Kidney epithelial cell (primary cell): ENCODE data around the gene HOMEZ. TPM values are rescaled to one million over a fixed set of nuclear protein-coding genes. Genes with fewer than 3 reads are reported as not detected.

Experiments
- DNase-seq: peaks from one replicate; pipeline ENCODE4 v3.0.0-alpha.2; 2010; ENCODE audit warnings: low read depth
- H3K27me3 ChIP-seq: 2 replicates; pipeline ENCODE4 v1.6.0; 2011; ENCODE audit warnings: low read length; ENCODE audit not compliant: control insufficient read depth, insufficient read depth
- H3K36me3 ChIP-seq: 2 replicates; pipeline ENCODE4 v1.5.1; 2011; ENCODE audit warnings: low read length; ENCODE audit not compliant: control insufficient read depth, insufficient read depth
- H3K4me3 ChIP-seq: 2 replicates; pipeline ENCODE4 v1.5.1; 2011; ENCODE audit warnings: low read depth, mild to moderate bottlenecking, control low read depth, low read length
- CTCF ChIP-seq: IDR thresholded peaks from 2 replicates; pipeline ENCODE4 v1.5.1; 2011; ENCODE audit warnings: mild to moderate bottlenecking, moderate library complexity, low read length, control low read depth, inconsistent platforms; ENCODE audit not compliant: insufficient read depth, poor library complexity, severe bottlenecking
- total RNA-seq: library from RNA; depleted of rRNA; stranded (reverse); fragments of >200 nt; gene quantifications from 2 replicates; pipeline ENCODE4 v1.2.3, GENCODE V29; 2015

HOMEZ gene
- total RNA-seq, 1 donor from 2014 or later: 24.3 TPM

GRCh38 chr14:23301288-23301968 lies 15.5 kb upstream of the HOMEZ start:
- Histone ChIP-seq H3K36me3 (no peaks in the 10 kb centered on the region), H3K27me3 (no peaks in the 10 kb centered on the region), H3K4me3 (peak overlapping the region; percentile 63)
- TF ChIP-seq CTCF: peak; percentile 70
- peak; percentile 87 for DNase-seq

GRCh38 chr14:23300687-23301223 lies 14.8 kb upstream of the HOMEZ start:
- Histone ChIP-seq H3K36me3 (no peaks in the 10 kb centered on the region), H3K4me3 (peak overlapping the region; percentile 54), H3K27me3 (no peaks in the 10 kb centered on the region)
- no peak for TF ChIP-seq CTCF
- DNase-seq: no peak

GRCh38 chr14:23299986-23300686 lies 14.2 kb upstream of the HOMEZ start:
- Histone ChIP-seq H3K4me3 (peak overlapping the region; percentile 54), H3K27me3 (no peaks in the 10 kb centered on the region), H3K36me3 (no peaks in the 10 kb centered on the region)
- no peak for TF ChIP-seq CTCF
- DNase-seq: no peak

- no peaks in the 10 kb centered on the region for H3K36me3 ChIP-seq
- DNase-seq: no peak
Measured at GRCh38 chr14:23299211-23299957, 13.5 kb upstream of the HOMEZ start.

More at GRCh38 chr14:23299211-23299957, 13.5 kb upstream of the HOMEZ start:
- peak; percentile 46 for TF ChIP-seq CTCF
- no peak overlapping the region for H3K4me3 ChIP-seq
- no peaks in the 10 kb centered on the region for H3K27me3 ChIP-seq
